H1 (cell line): Measurements from ENCODE around the gene LRP1.

Experiments
- ATF2 ChIP-seq: IDR thresholded peaks from 2 replicates; pipeline ENCODE4 v1.6.1; 2012; ENCODE audit warnings: low read length, inconsistent platforms
- ATF3 ChIP-seq: IDR thresholded peaks from 2 replicates; pipeline ENCODE4 v1.6.1; 2011; ENCODE audit warnings: low read depth, mild to moderate bottlenecking, low read length; ENCODE audit not compliant: insufficient read depth
- CBX8 ChIP-seq: fragments of 300-800, 300-1000 bp; sonication (generic); IDR thresholded peaks from 2 replicates; pipeline ENCODE4 v1.7.1; 2016; ENCODE audit warnings: low read depth, low read length, borderline replicate concordance
- CHD1 ChIP-seq: IDR thresholded peaks from 2 replicates; pipeline ENCODE4 v1.6.1; 2012; ENCODE audit warnings: low read depth, low read length, improper control_type of control experiment
- CTBP2 ChIP-seq: IDR thresholded peaks from 2 replicates; pipeline ENCODE4 v1.7.0; 2011; ENCODE audit warnings: borderline replicate concordance, mild to moderate bottlenecking, moderate library complexity, mixed read lengths, low read length; ENCODE audit not compliant: insufficient read depth, insufficient read length
- CTCF ChIP-seq, 3 experiments: IDR thresholded peaks; 1 replicate in 2 of 3; 2 replicates in 1 of 3; pipeline versions ENCODE4 v1.5.1 to v1.6.1; 2011; ENCODE audit warnings: low read length in 3 of 3, mild to moderate bottlenecking in 3 of 3, inconsistent platforms in 2 of 3, low read depth in 1 of 3, moderate library complexity in 1 of 3; ENCODE audit not compliant: insufficient read depth in 1 of 3; ENCODE audit errors: control extremely low read depth in 1 of 3
- EZH2 ChIP-seq: fragments of 200-600 bp; sonication (generic); IDR thresholded peaks from 2 replicates; pipeline ENCODE4 v1.7.1; 2012; ENCODE audit warnings: low read depth, mild to moderate bottlenecking, moderate library complexity, low read length, inconsistent platforms; ENCODE audit not compliant: severe bottlenecking
- FOSL1 ChIP-seq: IDR thresholded peaks from 2 replicates; pipeline ENCODE4 v1.6.1; 2011; ENCODE audit warnings: mild to moderate bottlenecking, low read depth, low read length, moderate library complexity; ENCODE audit not compliant: insufficient read depth
- MAX ChIP-seq: IDR thresholded peaks from 2 replicates; pipeline ENCODE4 v1.6.1; 2012; ENCODE audit warnings: inconsistent platforms
- POLR2A ChIP-seq, 2 experiments: IDR thresholded peaks; 1 replicate in 1 of 2; 2 replicates in 1 of 2; pipeline ENCODE4 v1.6.1; 2011; ENCODE audit warnings: low read depth in 2 of 2, low read length in 2 of 2, mild to moderate bottlenecking in 2 of 2; ENCODE audit errors: control extremely low read depth in 1 of 2
- POLR2AphosphoS5 ChIP-seq: IDR thresholded peaks from 2 replicates; pipeline ENCODE4 v1.6.1; 2011; ENCODE audit warnings: low read depth, low read length
- RAD21 ChIP-seq, 2 experiments: IDR thresholded peaks in 1 of 2; conservative IDR thresholded peaks in 1 of 2; 2 replicates each; pipeline ENCODE4 v1.6.1; 2011; ENCODE audit warnings: low read depth in 2 of 2, low read length in 2 of 2, improper control_type of control experiment in 1 of 2, inconsistent platforms in 1 of 2, mild to moderate bottlenecking in 1 of 2, moderate library complexity in 1 of 2
- SRF ChIP-seq: IDR thresholded peaks from 2 replicates; pipeline ENCODE4 v1.6.1; 2011; ENCODE audit warnings: mild to moderate bottlenecking, low read depth, low read length, moderate library complexity
- TAF1 ChIP-seq: IDR thresholded peaks from 2 replicates; pipeline ENCODE4 v1.6.1; 2011; ENCODE audit warnings: mild to moderate bottlenecking, low read depth, low read length

- no peak for TF ChIP-seq CTCF (IDR thresholded peaks at IDR 0.05; ENCODE audit: control extremely low read depth in 1 of 3, insufficient read depth in 1 of 3, low read depth in 1 of 3, low read length in 3 of 3)
- TF ChIP-seq ATF2 = no peak
- TF ChIP-seq POLR2AphosphoS5 = no peak
- no peak for TF ChIP-seq EZH2
- no peak for TF ChIP-seq CBX8
- TF ChIP-seq FOSL1 = no peak
- no peak for TF ChIP-seq SRF
- no peak for TF ChIP-seq CTBP2
- no peak for TF ChIP-seq POLR2A (IDR thresholded peaks at IDR 0.05; ENCODE audit: control extremely low read depth in 1 of 2, low read depth in 2 of 2, low read length in 2 of 2)
- no peak for TF ChIP-seq CHD1
- no peak for TF ChIP-seq TAF1
- TF ChIP-seq ATF3 = no peak
- TF ChIP-seq MAX = no peak
- TF ChIP-seq RAD21 (IDR thresholded peaks at IDR 0.05 in 1 of 2, conservative IDR thresholded peaks at IDR 0.05 in 1 of 2; ENCODE audit: low read depth in 2 of 2, low read length in 2 of 2) = no peak
These were observed 1.1 kb downstream of the LRP1 start for GRCh38 chr12:57129321-57129842.
